ENCODE data around the gene MYCL.

The MYCL gene

GRCh38 chr1:39901714-39902459 lies at the start of gene MYCL:
TSS of gene MYCL (minus strand) at chr1:39901917. CDS start at chr1:39901434, 483 bp downstream.
- DNase-seq (ENCODE audit: extremely low read depth, low read depth): no peak
- H3K4me3 ChIP-seq (replicated peaks; ENCODE audit: low read depth, low read length): peak within 1 kb of the TSS; percentile 57
- TF ChIP-seq CTCF (IDR thresholded peaks at IDR 0.05; ENCODE audit: low read depth, low read length, missing control alignments): peak; percentile 66

- no peak overlapping the region for H3K4me3 ChIP-seq (replicated peaks; ENCODE audit: low read depth, low read length)
- TF ChIP-seq CTCF (IDR thresholded peaks at IDR 0.05; ENCODE audit: low read depth, low read length, missing control alignments): no peak
- DNase-seq (ENCODE audit: extremely low read depth, low read depth): no peak
Observed at GRCh38 chr1:39949891-39950290, 48.2 kb upstream of the MYCL start.

- DNase-seq (ENCODE audit: extremely low read depth, low read depth): no peak
- no peak for TF ChIP-seq CTCF (IDR thresholded peaks at IDR 0.05; ENCODE audit: low read depth, low read length, missing control alignments)
- H3K4me3 ChIP-seq (replicated peaks; ENCODE audit: low read depth, low read length): no peak overlapping the region
Observed at GRCh38 chr1:39947260-39947659, 45.5 kb upstream of the MYCL start.

GRCh38 chr1:39946216-39946615 lies 44.5 kb upstream of the MYCL start:
- TF ChIP-seq CTCF (IDR thresholded peaks at IDR 0.05; ENCODE audit: low read depth, low read length, missing control alignments): no peak

GRCh38 chr1:39944410-39945112 lies 42.8 kb upstream of the MYCL start:
- DNase-seq (ENCODE audit: extremely low read depth, low read depth): no peak
- no peak overlapping the region for H3K4me3 ChIP-seq (replicated peaks; ENCODE audit: low read depth, low read length)
- TF ChIP-seq CTCF (IDR thresholded peaks at IDR 0.05; ENCODE audit: low read depth, low read length, missing control alignments): no peak

More at GRCh38 chr1:39946216-39946615, 44.5 kb upstream of the MYCL start:
- no peak for DNase-seq (ENCODE audit: extremely low read depth, low read depth)
- H3K4me3 ChIP-seq (replicated peaks; ENCODE audit: low read depth, low read length): no peak overlapping the region

- H3K4me3 ChIP-seq (replicated peaks; ENCODE audit: low read depth, low read length): no peak overlapping the region
- no peak for DNase-seq (ENCODE audit: extremely low read depth, low read depth)
- TF ChIP-seq CTCF (IDR thresholded peaks at IDR 0.05; ENCODE audit: low read depth, low read length, missing control alignments): no peak
Observed at GRCh38 chr1:39943471-39944290, 42.0 kb upstream of the MYCL start.

Measured in HFF-Myc (cell line).